NOMO-1 treated with DMSO at 0.1 percent for 48 hours (cell line): ENCODE results near the gene CA12.
"Not testable (repeated sequence)": the region's sequence is repeated elsewhere in the genome, so short reads cannot be mapped to it uniquely, and the experiment has no call there.

ENCODE experiments used
- DNase-seq: peaks from one replicate; lab custom pipeline; 2025; ENCODE audit not compliant: unreplicated experiment; lab: John Stamatoyannopoulos, UW

The CA12 gene

GRCh38 chr15:63339006-63339766 is 42.5 kb downstream of the CA12 start:
- no peak for DNase-seq

GRCh38 chr15:63338170-63338569 is 43.5 kb downstream of the CA12 start:
- DNase-seq, result no peak

GRCh38 chr15:63337046-63337445 is 44.6 kb downstream of the CA12 start:
- DNase-seq, result no peak

GRCh38 chr15:63335543-63336240 is 46.0 kb downstream of the CA12 start:
- no peak for DNase-seq

- no peak for DNase-seq
Observed at GRCh38 chr15:63334821-63335220, 46.8 kb downstream of the CA12 start.

- no peak for DNase-seq
Observed at GRCh38 chr15:63332367-63333124, 49.1 kb downstream of the CA12 start.

GRCh38 chr15:63331456-63331855 is 50.2 kb downstream of the CA12 start:
- DNase-seq, result no peak

- DNase-seq, result no peak
Observed at GRCh38 chr15:63330926-63331325, 50.7 kb downstream of the CA12 start.

- DNase-seq, result no peak
Observed at GRCh38 chr15:63329567-63330350, 51.9 kb downstream of the CA12 start.

GRCh38 chr15:63327648-63328421 is 53.8 kb downstream of the CA12 start:
- no peak for DNase-seq

GRCh38 chr15:63324770-63325169 is 56.9 kb downstream of the CA12 start:
- DNase-seq, result no peak

- no peak for DNase-seq
Observed at GRCh38 chr15:63323798-63324563, 57.7 kb downstream of the CA12 start.

- DNase-seq, result no peak
Observed at GRCh38 chr15:63322541-63322940, 59.1 kb downstream of the CA12 start.

GRCh38 chr15:63321462-63321861 is 60.2 kb downstream of the CA12 start:
- no peak for DNase-seq

- not testable (repeated sequence) for DNase-seq
Observed at GRCh38 chr15:63320981-63321380, 60.7 kb downstream of the CA12 start.

GRCh38 chr15:63320446-63320845 is 61.2 kb downstream of the CA12 start:
- not testable (repeated sequence) for DNase-seq

GRCh38 chr15:63319065-63319464 is 62.6 kb downstream of the CA12 start:
- no peak for DNase-seq

GRCh38 chr15:63318344-63318743 is 63.3 kb downstream of the CA12 start:
- no peak for DNase-seq

GRCh38 chr15:63314409-63314808 is 67.2 kb downstream of the CA12 start:
- DNase-seq, result no peak

GRCh38 chr15:63313825-63314224 is 67.8 kb downstream of the CA12 start:
- no peak for DNase-seq
